Glutamatergic neuron (in vitro differentiated cells): ENCODE data around the gene PAOX. TPM values are rescaled to one million over a fixed set of nuclear protein-coding genes. Genes with fewer than 3 reads are reported as not detected.
A peak's percentile ranks its signal among the peaks of the same experiment; 100 is the strongest.

ENCODE experiments used
- DNase-seq: peaks from one replicate; pipeline ENCODE4 v3.0.0; 2022
- H3K27ac Mint-ChIP-seq: one replicate; pipeline ENCODE4 v1.8.0; 2020; ENCODE audit warnings: mild to moderate bottlenecking, mixed read lengths, inconsistent platforms; ENCODE audit not compliant: unreplicated experiment
- H3K27me3 Mint-ChIP-seq: one replicate; pipeline ENCODE4 v1.8.0; 2020; ENCODE audit warnings: mild to moderate bottlenecking, moderate library complexity, mixed read lengths, inconsistent platforms; ENCODE audit not compliant: unreplicated experiment
- H3K36me3 Mint-ChIP-seq: one replicate; pipeline ENCODE4 v1.8.0; 2020; ENCODE audit warnings: mild to moderate bottlenecking, mixed read lengths, inconsistent platforms; ENCODE audit not compliant: unreplicated experiment
- H3K4me1 Mint-ChIP-seq: one replicate; pipeline ENCODE4 v1.8.0; 2020; ENCODE audit warnings: mild to moderate bottlenecking, low read depth, mixed read lengths, inconsistent platforms; ENCODE audit not compliant: unreplicated experiment
- H3K4me3 Mint-ChIP-seq: one replicate; pipeline ENCODE4 v1.8.0; 2020; ENCODE audit warnings: mild to moderate bottlenecking, mixed read lengths, inconsistent platforms; ENCODE audit not compliant: unreplicated experiment
- H3K9me3 Mint-ChIP-seq: one replicate; pipeline ENCODE4 v1.8.0; 2020; ENCODE audit warnings: mild to moderate bottlenecking, moderate library complexity, mixed read lengths, inconsistent platforms; ENCODE audit not compliant: unreplicated experiment
- long read RNA-seq: library from polyadenylated mRNA; unstranded; transcript quantifications from one replicate; pipeline ENCODE4 v2.0.0, GENCODE V29; 2020; ENCODE audit not compliant: unreplicated experiment
- total RNA-seq: library from RNA; stranded (reverse); fragmentation: NEBNext Ultra II Directional; extraction: Animal tissue kit (Norgen Biotek cat#: 25700); gene quantifications from one replicate; pipeline ENCODE4 v1.2.1, GENCODE V29; 2021; ENCODE audit not compliant: unreplicated experiment
- TF ChIP-seq, protein P1 (sequence below): fragments of 200-600 bp; sonication (generic); IDR thresholded peaks from one replicate; pipeline ENCODE4 v1.5.0; 2021; ENCODE audit not compliant: partially characterized antibody, unreplicated experiment

Gene PAOX
- total RNA-seq, result 12.7 TPM
- long read RNA-seq, partial matches to known transcripts, result 2 of 9 reads
- long read RNA-seq, other reads (novel, unspliced or antisense), result 3 of 9 reads

DNA sequence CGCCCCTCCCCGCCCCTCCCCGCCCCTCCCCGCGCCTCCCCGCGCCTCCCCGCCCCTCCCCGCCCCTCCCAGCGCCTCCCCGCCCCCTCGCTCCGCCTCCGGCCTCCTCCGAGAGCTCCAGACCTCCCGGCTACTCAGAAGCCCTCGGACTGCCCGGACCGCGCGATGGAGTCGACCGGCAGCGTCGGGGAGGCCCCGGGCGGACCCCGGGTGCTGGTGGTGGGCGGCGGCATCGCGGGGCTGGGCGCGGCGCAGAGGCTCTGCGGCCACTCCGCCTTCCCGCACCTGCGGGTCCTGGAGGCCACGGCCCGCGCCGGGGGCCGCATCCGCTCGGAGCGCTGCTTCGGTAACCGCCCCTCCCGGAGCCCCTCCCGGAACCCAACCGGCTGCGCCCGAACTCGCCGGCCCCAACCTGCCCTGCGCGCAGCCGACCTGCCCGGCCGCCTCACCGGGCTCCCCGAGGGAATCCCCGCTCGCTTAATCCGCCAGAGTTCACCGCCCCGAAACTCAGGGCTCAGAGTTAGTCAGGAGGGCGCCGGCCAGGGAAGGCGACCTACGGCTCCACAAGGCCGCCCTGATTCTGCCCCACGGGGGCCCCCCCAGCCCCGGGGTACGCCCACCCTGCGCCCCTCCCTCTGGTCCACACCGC is at the start of gene PAOX:
PAOX (plus strand) TSS at position 111 of the 649 bp plus-strand sequence; CDS start at position 166, 55 bp downstream.
- TF ChIP-seq, protein P1, sequence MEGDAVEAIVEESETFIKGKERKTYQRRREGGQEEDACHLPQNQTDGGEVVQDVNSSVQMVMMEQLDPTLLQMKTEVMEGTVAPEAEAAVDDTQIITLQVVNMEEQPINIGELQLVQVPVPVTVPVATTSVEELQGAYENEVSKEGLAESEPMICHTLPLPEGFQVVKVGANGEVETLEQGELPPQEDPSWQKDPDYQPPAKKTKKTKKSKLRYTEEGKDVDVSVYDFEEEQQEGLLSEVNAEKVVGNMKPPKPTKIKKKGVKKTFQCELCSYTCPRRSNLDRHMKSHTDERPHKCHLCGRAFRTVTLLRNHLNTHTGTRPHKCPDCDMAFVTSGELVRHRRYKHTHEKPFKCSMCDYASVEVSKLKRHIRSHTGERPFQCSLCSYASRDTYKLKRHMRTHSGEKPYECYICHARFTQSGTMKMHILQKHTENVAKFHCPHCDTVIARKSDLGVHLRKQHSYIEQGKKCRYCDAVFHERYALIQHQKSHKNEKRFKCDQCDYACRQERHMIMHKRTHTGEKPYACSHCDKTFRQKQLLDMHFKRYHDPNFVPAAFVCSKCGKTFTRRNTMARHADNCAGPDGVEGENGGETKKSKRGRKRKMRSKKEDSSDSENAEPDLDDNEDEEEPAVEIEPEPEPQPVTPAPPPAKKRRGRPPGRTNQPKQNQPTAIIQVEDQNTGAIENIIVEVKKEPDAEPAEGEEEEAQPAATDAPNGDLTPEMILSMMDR, result no peak
- H3K27ac Mint-ChIP-seq, result no peak within 1 kb of the TSS
- H3K4me3 Mint-ChIP-seq, result peak within 1 kb of the TSS; percentile 71
- H3K36me3 Mint-ChIP-seq, result peaks cover 4% of the 10 kb centered on the region
- peaks cover 11% of the 10 kb centered on the region for H3K9me3 Mint-ChIP-seq
- H3K27me3 Mint-ChIP-seq, result peaks cover 16% of the 10 kb centered on the region
- peaks cover 12% of the 10 kb centered on the region for H3K4me1 Mint-ChIP-seq
- DNase-seq, result peak; percentile 79

DNA sequence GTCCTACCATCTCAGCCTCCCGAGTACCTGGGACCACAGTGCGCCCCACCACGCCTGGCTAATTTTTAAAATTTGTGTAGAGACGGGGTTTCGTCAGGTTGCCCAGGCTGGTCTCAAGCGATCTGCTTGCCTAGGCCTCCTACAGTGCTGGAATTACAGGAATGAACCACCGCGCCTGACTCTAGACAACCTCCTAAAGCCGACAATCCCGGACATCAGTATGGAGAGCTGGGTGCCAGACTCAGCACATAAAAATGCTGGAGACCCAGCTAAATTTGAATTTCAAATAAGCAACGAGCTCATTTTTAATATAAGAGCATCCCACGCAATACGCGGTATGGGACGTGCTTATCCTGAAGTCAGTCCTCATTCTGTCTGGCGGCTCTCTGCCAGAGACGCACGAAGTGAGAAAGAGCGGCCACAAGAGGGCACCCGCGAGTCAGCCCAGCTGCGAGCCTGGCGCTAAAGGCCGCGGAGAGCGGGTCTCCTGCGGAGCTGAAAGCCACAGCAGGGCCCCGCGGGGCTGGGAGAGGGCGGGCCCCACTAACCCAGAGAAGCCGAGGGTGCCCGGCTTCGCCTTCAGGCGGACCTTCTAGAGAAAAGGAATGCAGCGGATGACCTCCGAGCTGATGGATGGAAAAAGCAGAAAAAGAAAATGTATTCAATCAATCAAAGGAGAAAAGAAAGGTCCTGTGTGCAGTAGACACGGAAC is 49.4 kb upstream of the PAOX start:
- peaks cover 9% of the 10 kb centered on the region for H3K4me1 Mint-ChIP-seq
- TF ChIP-seq, protein P1, result peak; percentile 97
- H3K27ac Mint-ChIP-seq, result no peak overlapping the region
- H3K9me3 Mint-ChIP-seq, result peaks cover 5% of the 10 kb centered on the region
- peaks cover 15% of the 10 kb centered on the region for H3K27me3 Mint-ChIP-seq
- H3K4me3 Mint-ChIP-seq, result no peak overlapping the region
- DNase-seq, result peak; percentile 93
- H3K36me3 Mint-ChIP-seq, result peaks cover 15% of the 10 kb centered on the region

DNA sequence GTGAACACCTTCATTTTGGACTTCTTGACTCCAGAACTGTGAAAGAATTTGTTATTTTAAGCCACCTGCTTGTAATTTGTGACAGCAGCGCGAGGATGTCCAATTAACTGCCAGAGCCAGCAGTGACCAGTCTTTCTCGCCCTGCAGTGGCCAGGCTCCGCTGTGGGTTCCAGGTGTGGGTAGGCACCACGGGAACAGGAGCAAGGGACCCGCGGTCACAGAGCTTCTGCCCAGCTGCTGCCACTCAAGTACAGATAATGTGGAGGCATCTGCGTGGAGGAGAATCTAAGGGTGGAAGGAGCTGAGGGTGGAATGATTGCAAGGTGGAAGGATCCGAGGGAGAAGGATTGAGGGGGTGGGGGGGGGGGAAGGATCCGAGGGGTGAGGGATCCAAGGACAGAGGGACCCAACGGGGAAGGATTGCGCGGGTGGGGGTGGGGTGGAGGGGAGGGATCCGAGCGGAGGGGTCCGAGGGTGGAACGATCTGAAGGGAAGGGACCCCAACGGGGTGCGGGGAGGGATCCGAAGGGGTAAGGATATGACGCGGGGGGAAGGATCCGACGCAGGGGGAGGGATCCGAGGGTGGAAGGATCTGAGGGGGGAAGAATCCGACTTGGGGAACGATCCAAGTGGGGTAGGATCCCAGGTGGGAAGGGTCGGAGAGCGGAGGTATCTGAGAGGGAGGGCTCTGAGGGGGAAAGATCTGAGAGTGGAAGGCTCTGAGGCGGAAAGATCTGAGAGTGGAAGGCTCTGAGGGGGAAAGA is 45.9 kb upstream of the PAOX start:
- no peak overlapping the region for H3K27ac Mint-ChIP-seq
- peaks cover 3% of the 10 kb centered on the region for H3K9me3 Mint-ChIP-seq
- H3K4me3 Mint-ChIP-seq, result no peak overlapping the region
- H3K4me1 Mint-ChIP-seq, result peaks cover 2% of the 10 kb centered on the region
- peaks cover 15% of the 10 kb centered on the region for H3K36me3 Mint-ChIP-seq
- TF ChIP-seq, protein P1, result no peak
- no peak for DNase-seq
- peaks cover 15% of the 10 kb centered on the region for H3K27me3 Mint-ChIP-seq

DNA sequence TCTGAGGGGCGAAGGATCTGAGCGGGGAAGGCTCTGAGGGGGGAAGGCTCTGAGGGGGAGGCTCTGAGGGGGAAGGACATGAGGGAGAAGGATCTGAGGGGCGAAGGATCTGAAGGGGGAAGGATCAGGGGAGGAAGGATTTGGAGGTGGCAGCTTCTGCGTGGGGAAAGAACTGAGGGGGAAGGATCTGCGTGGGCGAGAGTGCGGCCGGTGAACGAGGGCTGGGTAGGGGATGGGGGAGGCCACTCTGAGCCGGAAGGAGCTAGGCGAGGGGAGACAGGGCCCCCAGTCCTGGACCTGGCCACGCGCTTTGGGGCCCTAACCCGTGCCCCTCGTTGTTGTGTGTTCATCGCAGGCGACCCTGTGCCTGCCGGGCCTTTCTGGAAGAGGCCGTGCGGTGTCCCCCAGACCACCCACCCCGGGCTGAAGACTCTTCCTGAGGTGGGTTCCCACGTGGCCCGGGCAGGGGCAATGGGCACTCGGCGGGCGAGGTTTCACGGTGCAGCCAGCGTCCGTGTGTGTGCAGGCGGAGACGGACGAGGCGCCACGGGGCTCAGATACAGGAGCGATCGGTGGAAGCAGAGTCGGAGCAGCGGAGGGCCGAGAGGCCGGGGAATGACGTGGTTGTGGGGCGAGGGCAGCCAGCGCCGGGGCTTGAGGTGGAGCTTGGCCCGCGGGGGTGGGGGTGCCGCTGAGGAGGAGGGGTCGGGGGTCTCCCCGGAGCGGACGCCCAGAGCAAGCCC is 44.4 kb upstream of the PAOX start:
- peaks cover 15% of the 10 kb centered on the region for H3K27me3 Mint-ChIP-seq
- peaks cover 3% of the 10 kb centered on the region for H3K9me3 Mint-ChIP-seq
- DNase-seq, result peak; percentile 61
- TF ChIP-seq, protein P1, result no peak
- H3K36me3 Mint-ChIP-seq, result peaks cover 15% of the 10 kb centered on the region
- H3K4me3 Mint-ChIP-seq, result peak overlapping the region; percentile 68
- H3K4me1 Mint-ChIP-seq, result no peaks in the 10 kb centered on the region
- H3K27ac Mint-ChIP-seq, result no peak overlapping the region
